A673 (cell line): Measurements from ENCODE around the gene TMEM150A.

Experiments
- CTCF ChIP-seq: fragments of 300-800, 200-600 bp; sonication (generic); conservative IDR thresholded peaks from 2 replicates; pipeline ENCODE4 v1.5.1; 2017; ENCODE audit warnings: low read depth, mild to moderate bottlenecking, antibody characterized with exemption, low read length, moderate library complexity, mixed read lengths
- EZH2 ChIP-seq: fragments of 200-600 bp; sonication (generic); IDR thresholded peaks from 2 replicates; pipeline ENCODE4 v1.6.1; 2017; ENCODE audit warnings: borderline replicate concordance, low read depth, mild to moderate bottlenecking, mixed read lengths, antibody characterized with exemption, low read length; ENCODE audit not compliant: poor library complexity, severe bottlenecking

- TF ChIP-seq CTCF (no peak), EZH2 (no peak)
These were observed 32.5 kb upstream of the TMEM150A start for GRCh38 chr2:85635011-85635410.
